Pancreas (tissue), 10 donors: ENCODE data around the gene LRIT3. TPM values are rescaled to one million over a fixed set of nuclear protein-coding genes. Genes with fewer than 3 reads are reported as not detected.

ENCODE experiments used
- ATAC-seq, 4 donors: fragments of 200-7000 bp; cut with Tn5 transposase; one replicate each; pipeline versions ENCODE4 v1.8.0 to v1.9.1; 2020; ENCODE audit warnings: mild to moderate bottlenecking in 4 of 4, moderate library complexity in 4 of 4
- DNase-seq, 6 donors: peaks; one replicate each; pipeline ENCODE4 v3.0.0-alpha.2; 2020
- FAIRE-seq: peaks from 2 replicates; lab custom pipeline; 2012; peaks lifted over from hg19 to GRCh38; lab: Jason Lieb, UNC
- H3K27ac ChIP-seq, 4 donors: fragments of 200-600 bp; sonication (generic); 1 replicate in 3 of 4; 2 replicates in 1 of 4; pipeline versions ENCODE4 v1.5.0 to v1.8.0; 2020
- H3K27me3 ChIP-seq, 4 donors: fragments of 200-600 bp; one replicate each; pipeline ENCODE4 v1.8.0; 2021
- H3K36me3 ChIP-seq, 3 donors: fragments of 200-600 bp; sonication (generic) in 1 of 3; one replicate each; pipeline versions ENCODE4 v1.5.0 to v1.8.0; 2020 to 2021
- H3K4me1 ChIP-seq, 3 donors: fragments of 200-600 bp; one replicate each; pipeline ENCODE4 v1.8.0; 2021
- H3K4me3 ChIP-seq, 4 donors: fragments of 200-600 bp; sonication (generic) in 2 of 4; one replicate each; pipeline versions ENCODE4 v1.5.0 to v1.8.0; 2020 to 2021
- H3K9me3 ChIP-seq, 4 donors: fragments of 200-600 bp; one replicate each; pipeline ENCODE4 v1.8.0; 2021
- WGBS, 2 donors: extraction: QIAGEN DNeasy Blood & Tissue Kit; methylation state at CpG; one replicate each; pipeline ENCODE4 v1.1.7; 2013; 5-methylcytosine and 5-hydroxymethylcytosine counted together
- intact Hi-C, 3 donors: fragments of 100-400 bp; cut with DNase I; formaldehyde crosslinking; loops; one replicate each; pipeline versions ENCODE4 v1.11.1 to v1.14.2; 2022
- polyA plus RNA-seq, 2 donors: library from polyadenylated mRNA; stranded (reverse); fragments of 200-250 nt; gene quantifications; one replicate each; pipeline ENCODE4 v1.2.3, GENCODE V29; 2013
- total RNA-seq, 6 donors: library from RNA; stranded (reverse); fragmentation: NEBNext Ultra II Directional in 4 of 6; extraction: Animal tissue kit (Norgen Biotek cat#: 25700) in 4 of 6; gene quantifications; one replicate each; pipeline versions ENCODE4 v1.2.1 to v1.2.4, GENCODE V29; 2021 to 2023
- TF ChIP-seq, protein P1 (sequence below), 4 donors: fragments of 200-600 bp; sonication (generic) in 3 of 4; IDR thresholded peaks; one replicate each; pipeline versions ENCODE4 v1.5.0 to v1.8.0; 2021; ENCODE audit warnings: antibody characterized with exemption in 4 of 4
- donor health status: healthy with polysubstance abuse.
- donor health status: DM: no; HTN: no; CAD: no; lungs with moderate emphysema.
- donor health status: DM: no; HTN: no; CAD: no.
- donor health status: control.
- donor health status: control.
- donor health status: Bipolar disorder and iron deficiency.
- donor health status: DM: yes; HTN: yes; CAD: no.
- donor health status: DM: no; HTN: no; CAD: no.
- donor health status: DM: no; HTN: no; CAD: no.
- donor health status: DM: yes; HTN: yes; CAD: no.

The LRIT3 gene
- total and polyA plus RNA-seq, 8 donors, result 0.06 to 0.38 (median 0.15) TPM

GRCh38 chr4:109877400-109877799, 29.5 kb downstream of the LRIT3 start:
- Histone ChIP-seq H3K4me1 (peaks cover 0 to 15% (median 8%) of the 10 kb centered on the region in 3 donors), H3K36me3 (no peaks in the 10 kb centered on the region), H3K27me3 (no peaks in the 10 kb centered on the region), H3K4me3 (no peak overlapping the region), H3K9me3 (no peaks in the 10 kb centered on the region), H3K27ac (peak overlapping the region in 3 of 4 donors; percentile 28 to 67 (median 66))
- intact Hi-C loops, result no loop called here
- no peak for FAIRE-seq
- TF ChIP-seq, protein P1, sequence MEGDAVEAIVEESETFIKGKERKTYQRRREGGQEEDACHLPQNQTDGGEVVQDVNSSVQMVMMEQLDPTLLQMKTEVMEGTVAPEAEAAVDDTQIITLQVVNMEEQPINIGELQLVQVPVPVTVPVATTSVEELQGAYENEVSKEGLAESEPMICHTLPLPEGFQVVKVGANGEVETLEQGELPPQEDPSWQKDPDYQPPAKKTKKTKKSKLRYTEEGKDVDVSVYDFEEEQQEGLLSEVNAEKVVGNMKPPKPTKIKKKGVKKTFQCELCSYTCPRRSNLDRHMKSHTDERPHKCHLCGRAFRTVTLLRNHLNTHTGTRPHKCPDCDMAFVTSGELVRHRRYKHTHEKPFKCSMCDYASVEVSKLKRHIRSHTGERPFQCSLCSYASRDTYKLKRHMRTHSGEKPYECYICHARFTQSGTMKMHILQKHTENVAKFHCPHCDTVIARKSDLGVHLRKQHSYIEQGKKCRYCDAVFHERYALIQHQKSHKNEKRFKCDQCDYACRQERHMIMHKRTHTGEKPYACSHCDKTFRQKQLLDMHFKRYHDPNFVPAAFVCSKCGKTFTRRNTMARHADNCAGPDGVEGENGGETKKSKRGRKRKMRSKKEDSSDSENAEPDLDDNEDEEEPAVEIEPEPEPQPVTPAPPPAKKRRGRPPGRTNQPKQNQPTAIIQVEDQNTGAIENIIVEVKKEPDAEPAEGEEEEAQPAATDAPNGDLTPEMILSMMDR (IDR thresholded peaks at IDR 0.05), result no peak
- peak; percentile 65 to 79 (median 75) for ATAC-seq
- WGBS, 2 donors, result 14 to 22% methylated on average over 3 of the region's 3 CpGs
- DNase-seq, result peak in 3 of 6 donors; percentile 42 to 59 (median 58)

- peaks cover 0 to 15% (median 8%) of the 10 kb centered on the region in 3 donors for H3K4me1 ChIP-seq
- H3K27ac ChIP-seq, result peak overlapping the region in 1 of 4 donors; percentile 67
- no peaks in the 10 kb centered on the region for H3K27me3 ChIP-seq
- no peak overlapping the region for H3K4me3 ChIP-seq
- ATAC-seq, result no peak
- 75 to 94% methylated on average over 2 of the region's 2 CpGs for WGBS, 2 donors
- TF ChIP-seq, protein P1 (IDR thresholded peaks at IDR 0.05), result no peak
- H3K9me3 ChIP-seq, result no peaks in the 10 kb centered on the region
- H3K36me3 ChIP-seq, result no peaks in the 10 kb centered on the region
- DNase-seq, result no peak
- intact Hi-C loops, result no loop called here
- no peak for FAIRE-seq
These were observed 30.4 kb downstream of the LRIT3 start for GRCh38 chr4:109878355-109878754.

- H3K27me3 ChIP-seq, result no peaks in the 10 kb centered on the region
- H3K36me3 ChIP-seq, result no peaks in the 10 kb centered on the region
- H3K4me3 ChIP-seq, result no peak overlapping the region
- intact Hi-C loops, result no loop called here
- no peak for FAIRE-seq
- H3K27ac ChIP-seq, result no peak overlapping the region
- peaks cover 0 to 10% (median 8%) of the 10 kb centered on the region in 3 donors for H3K4me1 ChIP-seq
- ATAC-seq, result peak; percentile 8 to 44 (median 40)
- TF ChIP-seq, protein P1 (IDR thresholded peaks at IDR 0.05), result no peak
- WGBS, 2 donors, result 41 to 43% methylated on average over 12 of the region's 12 CpGs
- peak; percentile 44 to 77 (median 62) for DNase-seq
- H3K9me3 ChIP-seq, result no peaks in the 10 kb centered on the region
These were observed 31.2 kb downstream of the LRIT3 start for GRCh38 chr4:109879081-109879480.

DNA sequence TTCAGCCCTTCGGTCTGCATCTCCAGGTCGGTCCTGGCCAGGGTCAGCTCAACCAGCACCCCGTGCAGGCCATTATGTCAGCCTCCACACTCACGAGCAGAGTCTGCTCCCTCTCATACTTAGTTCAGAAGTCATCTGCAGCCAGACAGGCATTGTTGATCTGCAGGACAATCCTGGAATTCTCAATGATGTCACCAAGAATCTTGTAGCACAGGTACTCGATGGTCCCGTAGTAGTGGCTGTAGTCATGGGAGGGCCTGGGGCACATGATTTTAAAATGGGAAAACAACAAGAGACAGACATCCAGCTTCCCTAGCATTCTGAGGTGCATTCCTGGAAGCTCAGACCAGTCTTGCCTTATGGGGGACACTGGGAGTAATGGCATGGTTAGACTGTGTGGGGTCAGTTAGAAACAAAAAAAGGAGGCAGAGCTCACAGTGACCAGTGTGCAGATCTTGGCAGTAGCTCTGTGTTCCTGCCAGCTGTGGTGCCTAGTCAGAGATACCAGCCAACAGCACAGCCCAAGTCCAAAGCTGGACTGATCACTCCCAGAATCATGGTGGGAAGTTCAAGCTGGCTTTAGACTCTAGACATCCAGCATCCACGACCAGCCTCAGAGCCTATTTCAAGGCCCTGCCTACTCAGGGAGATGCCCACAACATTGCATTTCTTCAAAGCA, 31.9 kb downstream of the LRIT3 start:
- 79 to 80% methylated on average over 7 of the region's 7 CpGs for WGBS, 2 donors
- peak in 2 of 6 donors; percentile 18 to 20 for DNase-seq
- TF ChIP-seq, protein P1 (IDR thresholded peaks at IDR 0.05), result no peak
- no peak for FAIRE-seq
- ATAC-seq, result peak; percentile 28 to 52 (median 44)
- Histone ChIP-seq H3K27ac (no peak overlapping the region), H3K4me1 (peaks cover 0 to 8% (median 6%) of the 10 kb centered on the region in 3 donors), H3K4me3 (no peak overlapping the region), H3K27me3 (no peaks in the 10 kb centered on the region), H3K9me3 (no peaks in the 10 kb centered on the region), H3K36me3 (no peaks in the 10 kb centered on the region)
- intact Hi-C loops, result no loop called here

DNA sequence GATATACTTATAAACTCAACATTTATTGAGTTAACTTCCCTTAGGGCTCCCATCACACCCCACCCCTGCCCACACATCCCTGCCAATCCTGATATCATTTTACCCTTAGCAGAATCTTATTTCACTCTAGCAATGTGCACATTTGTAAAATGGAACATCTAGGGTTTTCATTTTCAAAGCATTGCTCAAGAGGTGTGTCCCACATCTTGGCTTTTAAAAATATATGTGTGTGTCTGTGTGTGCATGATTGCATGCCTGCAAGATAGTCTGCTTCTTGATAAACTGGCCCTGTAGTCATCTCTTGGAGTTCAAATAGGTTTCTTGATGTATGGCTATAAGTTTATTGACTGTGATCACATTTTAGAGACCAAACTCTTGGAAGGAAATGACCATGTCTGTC, 38.4 kb downstream of the LRIT3 start:
- Histone ChIP-seq H3K4me1 (no peaks in the 10 kb centered on the region), H3K4me3 (no peak overlapping the region), H3K27ac (no peak overlapping the region), H3K27me3 (no peaks in the 10 kb centered on the region), H3K36me3 (no peaks in the 10 kb centered on the region), H3K9me3 (no peaks in the 10 kb centered on the region)
- TF ChIP-seq, protein P1 (IDR thresholded peaks at IDR 0.05), result no peak
- intact Hi-C loops, result no loop called here
- FAIRE-seq, result no peak
- DNase-seq, result no peak
- no peak for ATAC-seq
